Measurements from ENCODE around the gene BMP5.

DNA sequence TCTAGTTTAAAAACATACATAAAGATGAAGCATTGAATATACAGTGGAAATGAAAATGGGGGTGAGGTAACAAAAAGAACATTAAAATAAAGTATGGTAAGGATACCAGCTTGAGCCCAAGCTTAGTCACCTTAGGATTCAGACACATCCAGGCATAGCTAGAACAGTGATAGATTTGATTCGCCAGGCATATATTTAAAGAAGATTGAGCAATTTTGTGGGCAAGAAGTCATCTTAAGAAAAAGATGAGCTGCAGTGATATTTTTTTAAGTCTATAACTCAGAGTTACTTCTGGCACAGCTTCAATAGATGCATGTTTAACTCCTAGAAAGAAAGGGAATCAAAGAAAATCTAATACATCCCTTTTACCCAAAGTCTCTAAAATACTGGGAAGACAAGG, 97.9 kb downstream of the BMP5 start:
- TF ChIP-seq, protein P1, sequence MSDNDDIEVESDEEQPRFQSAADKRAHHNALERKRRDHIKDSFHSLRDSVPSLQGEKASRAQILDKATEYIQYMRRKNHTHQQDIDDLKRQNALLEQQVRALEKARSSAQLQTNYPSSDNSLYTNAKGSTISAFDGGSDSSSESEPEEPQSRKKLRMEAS (IDR thresholded peaks at IDR 0.05) = no peak
- no peak for TF ChIP-seq HNF4A (conservative IDR thresholded peaks at IDR 0.05)

All from liver (tissue), 2 donors.